Endodermal cell (in vitro differentiated cells): Measurements from ENCODE around the gene TCP11. TPM values are rescaled to one million over a fixed set of nuclear protein-coding genes. Genes with fewer than 3 reads are reported as not detected.

Experiments
- DNase-seq: peaks from one replicate; pipeline ENCODE4 v3.0.0-alpha.2; 2017
- H3K27ac ChIP-seq: 2 replicates; pipeline ENCODE4 v1.5.1; 2013; ENCODE audit warnings: mild to moderate bottlenecking, low read depth, low read length, moderate library complexity
- H3K27me3 ChIP-seq: 2 replicates; pipeline ENCODE4 v1.6.1; 2013; ENCODE audit warnings: mild to moderate bottlenecking, low read length, moderate library complexity; ENCODE audit not compliant: insufficient read depth, control insufficient read depth, poor library complexity, severe bottlenecking
- H3K36me3 ChIP-seq: 2 replicates; pipeline ENCODE4 v1.7.0; 2013; ENCODE audit warnings: mild to moderate bottlenecking, low read length, moderate library complexity; ENCODE audit not compliant: control insufficient read depth, insufficient read depth
- H3K4me1 ChIP-seq: one replicate; pipeline ENCODE4 v1.7.0; 2013; ENCODE audit warnings: low read length; ENCODE audit not compliant: control insufficient read depth, insufficient read depth
- H3K4me3 ChIP-seq: 2 replicates; pipeline ENCODE4 v1.5.1; 2013; ENCODE audit warnings: mild to moderate bottlenecking, low read length, moderate library complexity
- H3K9ac ChIP-seq: 2 replicates; pipeline ENCODE4 v1.6.1; 2013; ENCODE audit warnings: mild to moderate bottlenecking, low read length, moderate library complexity; ENCODE audit not compliant: poor library complexity, severe bottlenecking; ENCODE audit errors: extremely low read depth
- H3K9me3 ChIP-seq: 2 replicates; pipeline ENCODE4 v1.6.1; 2013; ENCODE audit warnings: mild to moderate bottlenecking, low read length, moderate library complexity; ENCODE audit not compliant: control insufficient read depth
- H3K27ac Mint-ChIP-seq: 2 replicates; pipeline ENCODE4 v1.8.0; 2020; ENCODE audit warnings: mixed read lengths
- H3K27me3 Mint-ChIP-seq: 2 replicates; pipeline ENCODE4 v1.8.0; 2021; ENCODE audit warnings: mild to moderate bottlenecking, mixed read lengths; ENCODE audit not compliant: insufficient read depth
- H3K36me3 Mint-ChIP-seq: 2 replicates; pipeline ENCODE4 v1.8.0; 2020; ENCODE audit warnings: low read depth, mixed read lengths
- H3K4me1 Mint-ChIP-seq: 2 replicates; pipeline ENCODE4 v1.8.0; 2020; ENCODE audit warnings: mixed read lengths
- H3K4me3 Mint-ChIP-seq: 2 replicates; pipeline ENCODE4 v1.8.0; 2020; ENCODE audit warnings: mild to moderate bottlenecking, moderate library complexity, mixed read lengths
- H3K9me3 Mint-ChIP-seq: 2 replicates; pipeline ENCODE4 v1.8.0; 2020; ENCODE audit warnings: mild to moderate bottlenecking, mixed read lengths
- WGBS, 2 experiments: methylation state at CpG; one replicate each; pipeline versions ENCODE4 v1.1.5 to v1.1.7; 2013; ENCODE audit warnings: missing lambda C conversion rate in 2 of 2, mixed read lengths in 1 of 2; ENCODE audit not compliant: insufficient coverage in 1 of 2, insufficient read length in 1 of 2; 5-methylcytosine and 5-hydroxymethylcytosine counted together
- total RNA-seq, 2 donors: library from RNA; stranded (reverse); fragmentation: NEBNext Ultra II Directional in 1 of 2; extraction: Animal tissue kit (Norgen Biotek cat#: 25700) in 1 of 2; gene quantifications; 2 replicates in 1 of 2; 3 replicates in 1 of 2; pipeline ENCODE4 v1.2.1, GENCODE V29; 2021
- TF ChIP-seq, protein P1 (sequence below): fragments of 200-600 bp; sonication (generic); conservative IDR thresholded peaks from 2 replicates; pipeline ENCODE4 v1.5.0; 2021; ENCODE audit warnings: antibody characterized with exemption, mild to moderate bottlenecking

TCP11 gene
- total RNA-seq, 2 donors from 2014 or later, result not detected

DNA sequence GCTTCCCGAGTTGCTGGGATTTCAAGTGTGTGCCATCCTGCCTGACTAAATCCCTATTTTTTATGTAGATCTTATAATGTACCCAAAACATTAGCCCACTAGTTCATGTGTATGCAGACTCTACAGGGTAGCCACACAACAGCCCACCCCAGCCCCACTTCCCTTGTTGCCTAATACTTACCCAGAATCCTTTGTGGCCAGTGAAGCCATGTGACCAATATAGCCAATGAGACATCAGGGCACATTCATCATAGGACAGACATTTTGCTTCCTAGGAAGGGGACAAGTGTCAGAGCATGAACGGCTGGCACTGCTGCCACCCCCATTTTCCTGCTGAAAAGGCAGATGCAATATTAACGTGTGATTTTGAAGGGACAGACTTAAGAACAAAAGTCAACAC, 36.0 kb upstream of the TCP11 start:
- TF ChIP-seq, protein P1, sequence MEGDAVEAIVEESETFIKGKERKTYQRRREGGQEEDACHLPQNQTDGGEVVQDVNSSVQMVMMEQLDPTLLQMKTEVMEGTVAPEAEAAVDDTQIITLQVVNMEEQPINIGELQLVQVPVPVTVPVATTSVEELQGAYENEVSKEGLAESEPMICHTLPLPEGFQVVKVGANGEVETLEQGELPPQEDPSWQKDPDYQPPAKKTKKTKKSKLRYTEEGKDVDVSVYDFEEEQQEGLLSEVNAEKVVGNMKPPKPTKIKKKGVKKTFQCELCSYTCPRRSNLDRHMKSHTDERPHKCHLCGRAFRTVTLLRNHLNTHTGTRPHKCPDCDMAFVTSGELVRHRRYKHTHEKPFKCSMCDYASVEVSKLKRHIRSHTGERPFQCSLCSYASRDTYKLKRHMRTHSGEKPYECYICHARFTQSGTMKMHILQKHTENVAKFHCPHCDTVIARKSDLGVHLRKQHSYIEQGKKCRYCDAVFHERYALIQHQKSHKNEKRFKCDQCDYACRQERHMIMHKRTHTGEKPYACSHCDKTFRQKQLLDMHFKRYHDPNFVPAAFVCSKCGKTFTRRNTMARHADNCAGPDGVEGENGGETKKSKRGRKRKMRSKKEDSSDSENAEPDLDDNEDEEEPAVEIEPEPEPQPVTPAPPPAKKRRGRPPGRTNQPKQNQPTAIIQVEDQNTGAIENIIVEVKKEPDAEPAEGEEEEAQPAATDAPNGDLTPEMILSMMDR, result no peak

DNA sequence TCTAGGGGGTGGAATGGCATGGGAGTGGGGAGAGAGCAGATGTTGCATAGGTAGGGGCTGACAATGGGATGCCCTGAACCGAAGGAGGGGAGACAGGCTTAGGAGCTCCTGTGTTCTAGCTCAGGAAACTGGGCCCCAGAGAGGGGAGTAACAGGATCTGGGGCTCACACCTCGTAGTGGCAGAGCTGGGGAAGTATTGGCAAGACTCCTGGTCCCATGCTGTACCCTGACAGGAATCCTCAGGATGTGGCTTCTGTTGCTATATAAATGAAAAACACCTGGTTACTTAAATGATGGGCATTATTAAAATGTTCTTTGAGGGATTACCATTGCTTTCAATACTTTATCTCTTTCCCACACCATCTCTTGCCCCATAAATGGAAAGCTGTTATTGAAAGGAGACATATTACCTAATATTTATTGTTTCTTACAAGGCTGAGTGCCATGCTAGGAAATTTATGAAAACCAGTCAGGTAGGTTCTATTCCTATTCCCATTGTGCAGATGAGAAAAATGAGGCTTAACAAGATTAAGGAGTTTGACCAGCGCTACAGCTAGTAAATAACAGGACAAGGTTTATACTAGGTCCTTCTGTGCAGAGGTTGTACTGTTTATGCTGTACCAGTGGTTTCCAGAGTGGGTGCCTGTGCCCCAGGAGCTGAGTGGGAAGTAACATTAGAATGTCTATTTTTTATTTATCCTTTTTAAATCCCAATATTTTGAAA, 35.3 kb upstream of the TCP11 start:
- Mint-ChIP-seq H3K27ac (no peak overlapping the region), H3K36me3 (no peaks in the 10 kb centered on the region), H3K9me3 (no peaks in the 10 kb centered on the region), H3K4me3 (no peak overlapping the region), H3K27me3 (peaks cover 27% of the 10 kb centered on the region), H3K4me1 (peaks cover 21% of the 10 kb centered on the region)
- Histone ChIP-seq H3K27me3 (peaks cover 37% of the 10 kb centered on the region), H3K4me1 (no peaks in the 10 kb centered on the region), H3K4me3 (no peak overlapping the region), H3K9me3 (no peaks in the 10 kb centered on the region), H3K27ac (no peak overlapping the region), H3K9ac (no peak overlapping the region), H3K36me3 (no peaks in the 10 kb centered on the region)
- TF ChIP-seq, protein P1, result no peak
- DNase-seq, result peak; percentile 39
- 94 to 96% methylated on average over 2 to 3 of the region's 3 CpGs for WGBS, 2 experiments

More for the DNA sequence above, 36.0 kb upstream of the TCP11 start:
- 86 to 88% methylated on average over 3 of the region's 3 CpGs for WGBS, 2 experiments
- Histone ChIP-seq H3K27ac (no peak overlapping the region), H3K4me1 (no peaks in the 10 kb centered on the region), H3K4me3 (no peak overlapping the region), H3K36me3 (no peaks in the 10 kb centered on the region), H3K9ac (no peak overlapping the region), H3K9me3 (no peaks in the 10 kb centered on the region), H3K27me3 (peaks cover 44% of the 10 kb centered on the region)
- peaks cover 34% of the 10 kb centered on the region for H3K27me3 Mint-ChIP-seq
- DNase-seq, result peak; percentile 35
- no peak overlapping the region for H3K4me3 Mint-ChIP-seq
- no peak overlapping the region for H3K27ac Mint-ChIP-seq
- peaks cover 21% of the 10 kb centered on the region for H3K4me1 Mint-ChIP-seq
- no peaks in the 10 kb centered on the region for H3K9me3 Mint-ChIP-seq
- H3K36me3 Mint-ChIP-seq, result no peaks in the 10 kb centered on the region

GRCh38 chr6:35174501-35174900, 33.4 kb upstream of the TCP11 start:
- TF ChIP-seq, protein P1, result no peak
- WGBS, 2 experiments, result 95 to 100% methylated on average over 1 to 4 of the region's 4 CpGs

More at GRCh38 chr6:35174501-35174900, 33.4 kb upstream of the TCP11 start:
- Histone ChIP-seq H3K27ac (no peak overlapping the region), H3K4me1 (no peaks in the 10 kb centered on the region), H3K4me3 (no peak overlapping the region), H3K36me3 (no peaks in the 10 kb centered on the region), H3K27me3 (peaks cover 17% of the 10 kb centered on the region), H3K9ac (no peak overlapping the region), H3K9me3 (no peaks in the 10 kb centered on the region)
- Mint-ChIP-seq H3K9me3 (peaks cover 4% of the 10 kb centered on the region), H3K27me3 (peaks cover 26% of the 10 kb centered on the region), H3K4me1 (peaks cover 20% of the 10 kb centered on the region), H3K4me3 (no peak overlapping the region), H3K36me3 (no peaks in the 10 kb centered on the region), H3K27ac (no peak overlapping the region)
- DNase-seq, result no peak
